ENCODE data around the gene SPATA45. TPM values are rescaled to one million over a fixed set of nuclear protein-coding genes. Genes with fewer than 3 reads are reported as not detected.
A peak's percentile ranks its signal among the peaks of the same experiment; 100 is the strongest.

SPATA45 gene
- total and polyA plus RNA-seq, 2 of the 13 experiments (the other 11 are each of a cell fraction or from before 2014, with no cell fraction given) = 0.17 to 0.64 TPM

- TF ChIP-seq ZNF282 (IDR thresholded peaks at IDR 0.05; ENCODE audit: partially characterized antibody) (no peak), MTF1 (CRISPR knock-in tag; IDR thresholded peaks at IDR 0.05) (no peak), ZFP41 (CRISPR knock-in tag; IDR thresholded peaks at IDR 0.05; ENCODE audit: borderline replicate concordance) (no peak), NFIC (IDR thresholded peaks at IDR 0.05; ENCODE audit: low read length) (no peak), KDM5B (CRISPR knock-in tag; IDR thresholded peaks at IDR 0.05; ENCODE audit: borderline replicate concordance) (no peak; the same call in 1 of the 2 replicates), ZNF337 (CRISPR knock-in tag; IDR thresholded peaks at IDR 0.05; ENCODE audit: borderline replicate concordance, low read depth) (no peak), ZZZ3 (CRISPR knock-in tag; IDR thresholded peaks at IDR 0.05; ENCODE audit: borderline replicate concordance) (no peak), HNRNPH1 (optimal IDR thresholded peaks at IDR 0.05; ENCODE audit: low read depth, low read length) (no peak), ZNF224 (CRISPR knock-in tag; IDR thresholded peaks at IDR 0.05) (no peak), NFE2 (CRISPR knock-in tag; IDR thresholded peaks at IDR 0.05) (no peak), PRDM4 (CRISPR knock-in tag; IDR thresholded peaks at IDR 0.05; ENCODE audit: borderline replicate concordance) (no peak), ZNF530 (CRISPR knock-in tag; IDR thresholded peaks at IDR 0.05; ENCODE audit: low read depth) (0 out of 2 replicates have a peak, but pooled peaks have one; percentile 65), ZNF780A (CRISPR knock-in tag; IDR thresholded peaks at IDR 0.05) (0 out of 2 replicates have a peak, but pooled peaks have one; percentile 27), IRF2 (CRISPR knock-in tag; IDR thresholded peaks at IDR 0.05) (no peak), GLMP (CRISPR knock-in tag; IDR thresholded peaks at IDR 0.05; ENCODE audit: borderline replicate concordance) (no peak), ATF7-NPFF (CRISPR knock-in tag; IDR thresholded peaks at IDR 0.05; ENCODE audit: low read depth) (no peak), ZNF207 (IDR thresholded peaks at IDR 0.05; ENCODE audit: borderline replicate concordance) (no peak), CBX5 (CRISPR knock-in tag; IDR thresholded peaks at IDR 0.05; ENCODE audit: borderline replicate concordance) (no peak), ZMYM3 (CRISPR knock-in tag; IDR thresholded peaks at IDR 0.05) (no peak; the same call in 1 of the 2 replicates)
- TF ChIP-seq, protein P1, sequence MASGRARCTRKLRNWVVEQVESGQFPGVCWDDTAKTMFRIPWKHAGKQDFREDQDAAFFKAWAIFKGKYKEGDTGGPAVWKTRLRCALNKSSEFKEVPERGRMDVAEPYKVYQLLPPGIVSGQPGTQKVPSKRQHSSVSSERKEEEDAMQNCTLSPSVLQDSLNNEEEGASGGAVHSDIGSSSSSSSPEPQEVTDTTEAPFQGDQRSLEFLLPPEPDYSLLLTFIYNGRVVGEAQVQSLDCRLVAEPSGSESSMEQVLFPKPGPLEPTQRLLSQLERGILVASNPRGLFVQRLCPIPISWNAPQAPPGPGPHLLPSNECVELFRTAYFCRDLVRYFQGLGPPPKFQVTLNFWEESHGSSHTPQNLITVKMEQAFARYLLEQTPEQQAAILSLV (CRISPR knock-in tag; IDR thresholded peaks at IDR 0.05; ENCODE audit: borderline replicate concordance) = peak; percentile 14; the same call in 1 of the 2 replicates
- TF ChIP-seq, protein P2, sequence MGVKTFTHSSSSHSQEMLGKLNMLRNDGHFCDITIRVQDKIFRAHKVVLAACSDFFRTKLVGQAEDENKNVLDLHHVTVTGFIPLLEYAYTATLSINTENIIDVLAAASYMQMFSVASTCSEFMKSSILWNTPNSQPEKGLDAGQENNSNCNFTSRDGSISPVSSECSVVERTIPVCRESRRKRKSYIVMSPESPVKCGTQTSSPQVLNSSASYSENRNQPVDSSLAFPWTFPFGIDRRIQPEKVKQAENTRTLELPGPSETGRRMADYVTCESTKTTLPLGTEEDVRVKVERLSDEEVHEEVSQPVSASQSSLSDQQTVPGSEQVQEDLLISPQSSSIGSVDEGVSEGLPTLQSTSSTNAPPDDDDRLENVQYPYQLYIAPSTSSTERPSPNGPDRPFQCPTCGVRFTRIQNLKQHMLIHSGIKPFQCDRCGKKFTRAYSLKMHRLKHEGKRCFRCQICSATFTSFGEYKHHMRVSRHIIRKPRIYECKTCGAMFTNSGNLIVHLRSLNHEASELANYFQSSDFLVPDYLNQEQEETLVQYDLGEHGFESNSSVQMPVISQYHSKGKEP (CRISPR knock-in tag; IDR thresholded peaks at IDR 0.05) = no peak
- TF ChIP-seq, protein P3, sequence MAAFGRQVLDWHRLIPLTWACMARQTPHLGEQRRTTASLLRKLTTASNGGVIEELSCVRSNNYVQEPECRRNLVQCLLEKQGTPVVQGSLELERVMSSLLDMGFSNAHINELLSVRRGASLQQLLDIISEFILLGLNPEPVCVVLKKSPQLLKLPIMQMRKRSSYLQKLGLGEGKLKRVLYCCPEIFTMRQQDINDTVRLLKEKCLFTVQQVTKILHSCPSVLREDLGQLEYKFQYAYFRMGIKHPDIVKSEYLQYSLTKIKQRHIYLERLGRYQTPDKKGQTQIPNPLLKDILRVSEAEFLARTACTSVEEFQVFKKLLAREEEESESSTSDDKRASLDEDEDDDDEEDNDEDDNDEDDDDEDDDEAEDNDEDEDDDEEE (CRISPR knock-in tag; IDR thresholded peaks at IDR 0.05) = peak; percentile 95
These were observed 11.2 kb upstream of the SPATA45 start (continued) for GRCh38 chr1:212858461-212859265.

Data from HepG2 (cell line).